ENCODE results near the gene RNU4-1. TPM values are rescaled to one million over a fixed set of nuclear protein-coding genes. Genes with fewer than 3 reads are reported as not detected.
A peak's percentile ranks its signal among the peaks of the same experiment; 100 is the strongest.
"Not testable (repeated sequence)": the region's sequence is repeated elsewhere in the genome, so short reads cannot be mapped to it uniquely, and the experiment has no call there.

Gene RNU4-1
- total RNA-seq, result 2,369 and 3,474 TPM in 2 replicates

DNA sequence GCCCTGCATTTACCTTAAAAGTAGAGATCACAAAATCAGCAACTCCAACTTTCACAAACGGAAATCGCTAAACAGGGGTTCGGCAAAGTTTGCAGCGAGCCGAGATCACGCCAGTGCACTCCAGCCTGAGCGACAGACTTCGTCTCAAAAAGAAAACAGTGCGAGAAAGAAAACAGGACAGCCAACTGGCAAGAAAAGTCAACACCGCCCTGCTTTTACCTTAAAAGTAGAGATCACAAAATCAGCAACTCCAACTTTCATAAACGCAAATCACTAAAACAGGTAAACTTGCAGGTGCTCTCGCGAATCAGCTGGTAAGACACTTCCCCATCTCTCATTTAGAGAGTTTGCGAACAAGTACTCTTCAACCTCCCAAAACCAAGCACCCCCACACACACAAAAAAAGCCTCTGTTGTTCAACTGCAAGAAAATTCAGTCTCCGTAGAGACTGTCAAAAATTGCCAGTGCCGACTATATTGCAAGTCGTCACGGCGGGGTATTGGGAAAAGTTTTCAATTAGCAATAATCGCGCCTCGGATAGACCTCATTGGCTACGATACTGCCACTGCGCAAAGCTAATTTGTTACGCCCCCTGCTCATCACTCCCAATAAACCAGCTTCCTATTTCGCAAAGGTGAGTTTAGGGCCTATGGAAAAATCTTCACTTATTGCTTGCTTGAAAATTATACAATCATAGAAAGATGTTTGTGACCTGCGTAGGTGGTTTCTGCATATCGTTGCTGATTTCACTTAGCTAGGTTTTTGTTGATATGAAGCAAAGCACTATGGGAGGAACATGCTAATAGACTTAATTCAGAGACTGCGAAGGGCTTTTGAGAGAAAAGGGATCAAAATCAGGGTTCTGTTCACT is at the start of gene RNU4-1:
TSS of gene RNU4-1 (minus strand) at position 577 of the 871 bp plus-strand sequence.
- Mint-ChIP-seq H3K9me3 (no peaks in the 10 kb centered on the region), H3K4me3 (no peak within 1 kb of the TSS), H3K4me1 (ENCODE audit: low read depth) (no peaks in the 10 kb centered on the region), H3K36me3 (ENCODE audit: low read depth) (no peaks in the 10 kb centered on the region), H3K27me3 (ENCODE audit: insufficient read depth) (peaks cover 12% of the 10 kb centered on the region), H3K27ac (no peak within 1 kb of the TSS)
- intact Hi-C loops (cut with micrococcal nuclease), result loop anchor here (1.0 to 5.0 kb wide), 4 partner anchors 9 to 286 kb away; partner anchors contain the start of genes DYNLL1 and SIRT4
- DNase-seq (ENCODE audit: low spot score), result peak; percentile 74

DNA sequence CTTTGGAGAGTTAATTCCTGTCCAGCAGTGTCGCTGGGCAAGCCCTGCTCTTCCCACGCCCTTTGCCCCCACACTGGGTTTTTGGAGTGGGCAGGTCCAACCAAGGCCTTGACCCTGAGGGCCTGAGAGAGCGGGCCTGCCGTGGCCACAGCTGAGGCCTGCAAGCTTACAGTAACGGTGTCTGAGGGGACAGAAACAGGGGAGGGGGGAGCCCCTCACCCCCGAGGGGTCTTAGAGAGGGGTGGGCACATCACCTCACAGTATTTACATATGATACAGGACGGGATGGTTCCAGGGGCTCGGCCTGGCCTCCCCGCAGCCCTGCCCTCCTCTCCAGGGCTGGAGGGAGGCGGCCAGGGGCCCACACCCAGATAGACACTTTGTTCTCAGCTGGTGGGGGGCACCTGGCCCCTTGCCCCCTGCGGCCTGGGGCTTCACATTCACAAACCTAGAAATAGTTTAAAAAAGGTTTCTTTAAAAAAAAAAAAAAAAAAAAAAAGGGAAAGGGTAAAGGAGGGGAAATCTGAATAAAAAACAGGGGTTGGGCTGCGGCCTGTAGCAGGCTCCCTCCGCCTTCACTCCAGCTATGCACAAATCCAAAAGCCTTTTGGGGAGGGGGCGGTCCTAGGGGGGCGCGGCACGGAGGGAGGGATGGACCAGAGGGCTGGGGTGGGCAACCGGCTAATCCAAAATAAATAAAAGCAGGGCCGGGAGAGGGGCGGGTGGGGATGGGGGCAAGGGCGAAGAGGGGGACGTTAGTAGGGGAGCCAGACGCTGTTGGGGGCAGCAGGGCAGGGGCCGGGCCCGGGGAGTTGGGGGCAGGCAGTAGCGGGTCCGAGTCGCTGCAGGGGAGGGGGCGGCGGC is 49.4 kb upstream of the RNU4-1 start:
- peaks cover 6% of the 10 kb centered on the region for H3K27me3 Mint-ChIP-seq (ENCODE audit: insufficient read depth)
- H3K9me3 Mint-ChIP-seq, result peaks cover 12% of the 10 kb centered on the region
- H3K36me3 Mint-ChIP-seq (ENCODE audit: low read depth), result peaks cover 3% of the 10 kb centered on the region
- intact Hi-C loops (cut with micrococcal nuclease), result no loop called here
- no peak overlapping the region for H3K4me3 Mint-ChIP-seq
- no peak overlapping the region for H3K27ac Mint-ChIP-seq
- H3K4me1 Mint-ChIP-seq (ENCODE audit: low read depth), result no peaks in the 10 kb centered on the region
- no peak for DNase-seq (ENCODE audit: low spot score)

DNA sequence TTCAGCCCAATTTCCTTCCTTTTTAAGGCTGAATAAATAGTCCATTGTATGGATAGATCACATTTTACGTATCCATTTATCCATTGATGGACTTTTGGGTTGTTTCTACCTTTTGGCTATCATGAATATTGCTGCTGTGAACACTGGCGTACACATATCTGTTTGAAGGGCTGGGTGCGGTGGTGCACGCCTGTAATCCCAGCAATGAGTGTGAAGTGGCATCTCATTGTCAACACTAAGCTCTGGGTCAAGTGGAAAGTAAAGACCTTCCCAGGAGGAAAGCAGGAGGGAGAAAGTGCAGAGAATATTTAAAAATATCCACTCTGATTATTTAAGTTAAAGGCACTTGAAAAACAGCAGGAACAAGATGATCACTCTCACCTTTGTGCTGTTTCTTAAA is 46.2 kb upstream of the RNU4-1 start:
- no peaks in the 10 kb centered on the region for H3K4me1 Mint-ChIP-seq (ENCODE audit: low read depth)

DNA sequence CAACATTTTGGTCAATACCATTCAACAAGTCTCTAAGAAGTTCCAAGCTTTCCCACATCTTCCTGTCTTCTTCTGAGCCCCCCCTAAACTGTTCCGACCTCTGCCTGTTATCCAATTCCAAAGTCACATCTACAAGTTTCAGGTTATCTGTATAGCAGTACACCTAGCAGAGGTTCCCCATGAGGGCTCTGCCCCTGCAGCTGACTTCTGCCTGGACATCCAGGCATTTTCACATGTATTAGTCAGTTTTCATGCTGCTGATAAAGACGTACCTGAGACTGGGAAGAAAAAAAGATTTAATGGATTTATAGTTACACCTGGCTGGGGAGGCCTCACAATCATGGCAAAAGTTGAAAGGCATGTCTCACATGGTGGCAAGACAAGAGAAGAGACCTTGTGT is 44.7 kb upstream of the RNU4-1 start:
- no peak for DNase-seq (ENCODE audit: low spot score)
- no peak overlapping the region for H3K4me3 Mint-ChIP-seq
- H3K27ac Mint-ChIP-seq, result no peak overlapping the region
- peaks cover 12% of the 10 kb centered on the region for H3K27me3 Mint-ChIP-seq (ENCODE audit: insufficient read depth)
- no peaks in the 10 kb centered on the region for H3K4me1 Mint-ChIP-seq (ENCODE audit: low read depth)
- intact Hi-C loops (cut with micrococcal nuclease), result no loop called here
- H3K36me3 Mint-ChIP-seq (ENCODE audit: low read depth), result peaks cover 3% of the 10 kb centered on the region
- peaks cover 27% of the 10 kb centered on the region for H3K9me3 Mint-ChIP-seq

More for the DNA sequence above, 46.2 kb upstream of the RNU4-1 start:
- Mint-ChIP-seq H3K27ac (no peak overlapping the region), H3K4me3 (no peak overlapping the region), H3K36me3 (ENCODE audit: low read depth) (peaks cover 3% of the 10 kb centered on the region), H3K27me3 (ENCODE audit: insufficient read depth) (peaks cover 7% of the 10 kb centered on the region), H3K9me3 (peaks cover 27% of the 10 kb centered on the region)
- no peak for DNase-seq (ENCODE audit: low spot score)
- intact Hi-C loops (cut with micrococcal nuclease), result no loop called here

DNA sequence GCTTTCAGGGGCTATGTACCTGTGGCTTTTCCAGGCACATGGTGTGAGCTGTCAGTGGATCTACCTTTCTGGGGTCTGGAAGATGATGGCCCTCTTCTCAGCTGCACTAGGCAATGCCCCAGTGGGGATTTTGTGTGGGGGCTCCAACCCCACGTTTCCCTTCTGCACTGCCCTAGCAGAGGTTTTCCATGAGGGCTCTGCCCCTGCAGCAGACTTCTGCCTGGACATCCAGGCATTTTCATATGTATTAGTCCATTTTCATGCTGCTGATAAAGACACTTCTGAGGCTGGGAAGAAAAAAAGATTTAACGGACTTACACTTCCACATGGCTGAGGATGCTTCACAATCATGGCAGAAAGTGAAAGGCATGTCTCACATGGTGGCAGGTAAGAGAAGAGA is 43.4 kb upstream of the RNU4-1 start:
- Mint-ChIP-seq H3K27me3 (ENCODE audit: insufficient read depth) (peaks cover 12% of the 10 kb centered on the region), H3K9me3 (peaks cover 27% of the 10 kb centered on the region)
- H3K36me3 Mint-ChIP-seq (ENCODE audit: low read depth); H3K4me1 Mint-ChIP-seq (ENCODE audit: low read depth); DNase-seq (ENCODE audit: low spot score); intact Hi-C loops (cut with micrococcal nuclease); H3K27ac Mint-ChIP-seq; H3K4me3 Mint-ChIP-seq: not testable (repeated sequence)

DNA sequence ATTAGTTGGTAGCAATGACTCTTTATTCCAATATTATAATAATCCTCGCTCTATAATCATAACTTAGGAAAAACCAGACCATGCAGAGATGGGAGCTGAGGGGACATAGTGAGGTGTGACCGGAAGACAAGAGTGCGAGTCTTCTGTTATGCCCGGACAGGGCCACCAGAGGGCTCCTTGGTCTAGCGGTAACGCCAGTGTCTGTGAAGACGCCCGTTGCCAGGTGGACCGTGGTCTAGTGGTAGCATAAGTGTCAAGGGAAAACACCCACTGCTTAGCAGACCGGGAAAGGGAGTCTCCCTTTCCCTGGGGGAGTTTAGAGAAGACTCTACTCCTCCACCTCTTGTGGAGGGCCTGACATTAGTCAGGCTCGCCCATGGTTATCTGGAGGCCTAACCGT is 42.4 kb upstream of the RNU4-1 start:
- H3K27me3 Mint-ChIP-seq (ENCODE audit: insufficient read depth), result peaks cover 12% of the 10 kb centered on the region
- H3K27ac Mint-ChIP-seq; DNase-seq (ENCODE audit: low spot score); H3K4me1 Mint-ChIP-seq (ENCODE audit: low read depth); H3K36me3 Mint-ChIP-seq (ENCODE audit: low read depth); intact Hi-C loops (cut with micrococcal nuclease); H3K4me3 Mint-ChIP-seq: not testable (repeated sequence)
- H3K9me3 Mint-ChIP-seq, result peaks cover 27% of the 10 kb centered on the region

DNA sequence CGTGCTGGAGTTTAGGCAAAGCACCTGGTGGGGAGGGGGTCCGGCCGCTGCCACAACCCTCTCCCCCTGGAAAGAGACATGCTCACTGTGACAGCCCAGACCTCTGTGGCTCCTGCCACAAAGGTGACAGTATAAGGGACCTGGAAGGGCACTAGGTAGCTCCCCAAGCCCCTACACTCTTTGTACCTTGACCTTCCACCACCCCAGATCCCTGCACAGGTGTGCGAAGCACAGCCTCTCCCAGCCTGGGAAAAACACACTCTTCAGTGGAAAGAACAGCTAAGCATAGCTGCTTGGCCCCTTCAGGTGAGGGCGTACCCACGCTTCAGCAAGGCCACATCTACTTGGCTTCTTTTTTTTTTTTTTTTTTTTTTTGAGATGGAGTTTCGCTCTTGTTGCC is 39.5 kb upstream of the RNU4-1 start:
- Mint-ChIP-seq H3K9me3 (peaks cover 16% of the 10 kb centered on the region), H3K27ac (no peak overlapping the region), H3K27me3 (ENCODE audit: insufficient read depth) (peaks cover 14% of the 10 kb centered on the region), H3K4me1 (ENCODE audit: low read depth) (no peaks in the 10 kb centered on the region), H3K4me3 (no peak overlapping the region), H3K36me3 (ENCODE audit: low read depth) (no peaks in the 10 kb centered on the region)
- intact Hi-C loops (cut with micrococcal nuclease), result no loop called here
- no peak for DNase-seq (ENCODE audit: low spot score)

DNA sequence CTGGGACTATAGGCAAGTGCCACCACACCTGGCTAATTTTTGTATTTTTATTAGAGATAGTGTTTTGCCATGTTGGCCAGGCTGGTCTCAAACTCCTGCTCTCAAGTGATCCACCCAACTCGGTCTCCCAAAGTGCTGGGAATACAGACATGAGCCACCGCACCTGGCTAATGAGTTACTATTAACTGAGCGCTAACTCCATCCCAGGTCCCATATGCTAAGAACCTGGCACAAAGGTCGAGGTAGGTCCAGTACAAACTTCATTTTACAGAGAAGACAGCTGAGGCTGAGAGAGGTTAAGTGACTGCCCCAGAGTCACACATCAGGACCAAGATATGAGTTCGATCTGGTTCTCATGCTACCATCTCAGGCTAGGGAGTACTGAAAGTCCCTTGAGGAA is 39.0 kb upstream of the RNU4-1 start:
- H3K4me1 Mint-ChIP-seq (ENCODE audit: low read depth), result no peaks in the 10 kb centered on the region
- peaks cover 13% of the 10 kb centered on the region for H3K9me3 Mint-ChIP-seq
- H3K36me3 Mint-ChIP-seq (ENCODE audit: low read depth), result no peaks in the 10 kb centered on the region
- no peak overlapping the region for H3K27ac Mint-ChIP-seq
- no peak for DNase-seq (ENCODE audit: low spot score)
- H3K4me3 Mint-ChIP-seq, result no peak overlapping the region
- H3K27me3 Mint-ChIP-seq (ENCODE audit: insufficient read depth), result peaks cover 15% of the 10 kb centered on the region
- intact Hi-C loops (cut with micrococcal nuclease), result no loop called here

DNA sequence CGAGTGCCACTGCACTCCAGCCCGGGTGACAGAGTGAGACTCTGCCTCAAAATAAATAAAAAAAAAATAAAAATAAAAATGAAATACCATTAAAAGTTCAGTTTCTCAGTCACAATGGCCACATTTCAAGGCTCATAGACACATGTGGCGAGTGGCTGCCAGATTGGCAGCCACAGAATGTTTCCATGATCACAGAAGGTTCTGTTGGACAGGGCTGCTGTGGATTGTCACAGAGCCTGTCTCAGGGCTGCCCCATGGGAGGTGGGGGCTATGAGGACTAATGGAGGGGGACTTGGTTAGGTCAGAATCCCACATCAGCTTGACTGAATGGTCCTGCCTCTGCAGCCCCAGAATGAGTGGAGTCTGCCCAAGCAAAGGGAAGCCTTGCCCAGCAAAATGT is 38.4 kb upstream of the RNU4-1 start:
- intact Hi-C loops (cut with micrococcal nuclease), result no loop called here
- Mint-ChIP-seq H3K9me3 (peaks cover 7% of the 10 kb centered on the region), H3K27me3 (ENCODE audit: insufficient read depth) (peaks cover 15% of the 10 kb centered on the region), H3K36me3 (ENCODE audit: low read depth) (no peaks in the 10 kb centered on the region), H3K4me1 (ENCODE audit: low read depth) (no peaks in the 10 kb centered on the region), H3K4me3 (no peak overlapping the region), H3K27ac (no peak overlapping the region)
- DNase-seq (ENCODE audit: low spot score), result no peak

DNA sequence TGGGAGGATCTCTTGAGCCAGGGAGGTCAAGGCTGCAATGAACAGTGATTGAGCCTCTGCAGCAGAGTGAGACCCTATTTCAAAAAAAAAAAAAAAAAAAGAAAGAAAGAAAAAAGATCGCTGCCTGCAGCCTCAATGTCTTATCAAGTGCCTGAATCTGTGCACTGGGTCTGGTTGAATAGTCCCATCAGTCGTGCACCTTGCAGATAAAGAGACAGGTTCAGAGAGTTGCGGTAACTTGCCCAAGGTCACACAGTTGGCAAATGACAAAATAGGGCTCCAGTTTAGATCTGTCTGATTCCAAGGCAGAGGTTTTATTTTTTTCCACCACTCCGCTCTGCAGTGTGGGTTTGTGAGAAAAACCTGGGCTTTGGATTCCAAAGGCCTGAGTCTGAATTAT is 35.2 kb upstream of the RNU4-1 start:
- Mint-ChIP-seq H3K36me3 (ENCODE audit: low read depth) (no peaks in the 10 kb centered on the region), H3K4me1 (ENCODE audit: low read depth) (peaks cover 11% of the 10 kb centered on the region), H3K27ac (no peak overlapping the region), H3K4me3 (no peak overlapping the region), H3K27me3 (ENCODE audit: insufficient read depth) (peaks cover 19% of the 10 kb centered on the region), H3K9me3 (no peaks in the 10 kb centered on the region)
- no peak for DNase-seq (ENCODE audit: low spot score)
- intact Hi-C loops (cut with micrococcal nuclease), result loop anchor here (5.0 kb wide), 1 partner anchor 319 kb away; no protein-coding TSS in a partner anchor

DNA sequence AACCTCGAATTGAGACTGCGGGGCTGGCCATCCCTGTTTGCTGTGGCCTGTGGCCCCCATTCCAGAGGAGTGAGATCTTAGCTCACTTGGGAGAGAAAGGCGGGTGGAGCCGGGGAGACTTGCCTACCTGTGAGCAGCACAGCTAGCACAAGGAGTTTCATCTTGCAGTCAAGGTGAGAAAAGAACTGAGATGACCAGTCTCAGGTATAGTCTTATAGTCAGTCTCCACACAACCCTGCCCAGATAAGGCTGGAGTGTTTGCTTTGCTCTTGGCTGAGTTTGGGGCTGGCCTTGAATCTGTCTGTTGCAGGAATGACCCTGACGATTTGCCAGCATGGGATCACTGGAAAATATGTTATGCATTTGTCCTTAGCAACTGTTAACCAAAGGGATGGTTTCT is 34.6 kb upstream of the RNU4-1 start, which contains the start of gene PLA2G1B:
TSS of gene PLA2G1B (minus strand) at position 187 of the 400 bp plus-strand sequence. CDS start at position 161, 26 bp downstream.
- intact Hi-C loops (cut with micrococcal nuclease), result loop anchor here (5.0 kb wide), 1 partner anchor 320 kb away; no protein-coding TSS in a partner anchor
- peak within 1 kb of the TSS; percentile 7 for H3K4me3 Mint-ChIP-seq
- no peaks in the 10 kb centered on the region for H3K9me3 Mint-ChIP-seq
- DNase-seq (ENCODE audit: low spot score), result no peak
- no peaks in the 10 kb centered on the region for H3K36me3 Mint-ChIP-seq (ENCODE audit: low read depth)
- peaks cover 17% of the 10 kb centered on the region for H3K27me3 Mint-ChIP-seq (ENCODE audit: insufficient read depth)
- no peak within 1 kb of the TSS for H3K27ac Mint-ChIP-seq
- H3K4me1 Mint-ChIP-seq (ENCODE audit: low read depth), result peaks cover 11% of the 10 kb centered on the region

DNA sequence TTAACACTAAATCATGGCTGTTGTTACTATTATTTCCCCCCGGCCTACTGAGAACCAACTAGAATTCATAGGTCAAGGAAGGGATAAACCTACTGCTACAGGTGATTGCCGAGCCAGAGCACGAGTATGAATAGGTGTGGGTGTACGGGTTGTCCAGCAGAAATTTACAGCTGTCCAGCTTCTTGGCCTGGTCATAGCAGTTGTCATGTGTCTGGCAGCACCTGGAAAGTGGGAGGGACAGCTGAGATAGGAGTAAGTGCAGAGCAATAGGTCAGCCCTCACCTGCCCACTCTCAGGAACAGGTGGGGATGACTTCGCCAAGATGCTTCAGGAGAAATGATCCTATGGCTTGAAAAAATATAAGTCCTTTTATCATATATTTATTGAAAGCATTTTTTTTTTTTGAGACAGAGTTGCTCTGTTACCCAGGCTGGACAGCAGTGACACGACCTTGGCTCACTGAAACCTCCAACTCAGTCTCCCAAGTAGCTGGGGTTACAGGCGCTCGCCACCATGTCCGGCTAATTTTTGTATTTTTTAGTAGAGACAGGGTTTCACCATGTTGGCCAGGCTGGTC is 31.9 kb upstream of the RNU4-1 start:
- Mint-ChIP-seq H3K9me3 (no peaks in the 10 kb centered on the region), H3K4me3 (peak overlapping the region; percentile 22), H3K36me3 (ENCODE audit: low read depth) (no peaks in the 10 kb centered on the region), H3K27ac (no peak overlapping the region), H3K4me1 (ENCODE audit: low read depth) (peaks cover 11% of the 10 kb centered on the region), H3K27me3 (ENCODE audit: insufficient read depth) (peaks cover 23% of the 10 kb centered on the region)
- DNase-seq (ENCODE audit: low spot score), result no peak
- intact Hi-C loops (cut with micrococcal nuclease), result loop anchor here (1.0 to 5.0 kb wide), 9 partner anchors 8 to 390 kb away; partner anchors contain the start of genes COX6A1, MLEC, SIRT4 and SRSF9

Data from activated T-helper 1 cell treated with anti-CD3 and anti-CD28 coated beads, Interleukin-12 subunit alpha, Interleukin-12 subunit beta, Interleukin-2, Interleukin-4 antibody, amounts not matched to agents 30 ng/mL and 10 ng/mL and 1 ng/mL, durations not matched to agents 14 hours and 24 hours and 36 hours (primary cell).